Retinal pigment epithelial cell (primary cell): Measurements from ENCODE around the gene RPLP1.
A peak's percentile ranks its signal among the peaks of the same experiment; 100 is the strongest.

ENCODE experiments used
- DNase-seq: peaks from one replicate; pipeline ENCODE4 v3.0.0-alpha.2; 2010; ENCODE audit warnings: low read depth
- H3K4me3 ChIP-seq: 2 replicates; pipeline ENCODE4 v1.5.1; 2011; ENCODE audit warnings: mild to moderate bottlenecking, low read length, control low read depth, moderate library complexity
- TF ChIP-seq, protein P1 (sequence below): conservative IDR thresholded peaks from 2 replicates; pipeline ENCODE4 v1.5.1; 2011; ENCODE audit warnings: low read depth, low read length, control low read depth, inconsistent platforms

The RPLP1 gene

DNA sequence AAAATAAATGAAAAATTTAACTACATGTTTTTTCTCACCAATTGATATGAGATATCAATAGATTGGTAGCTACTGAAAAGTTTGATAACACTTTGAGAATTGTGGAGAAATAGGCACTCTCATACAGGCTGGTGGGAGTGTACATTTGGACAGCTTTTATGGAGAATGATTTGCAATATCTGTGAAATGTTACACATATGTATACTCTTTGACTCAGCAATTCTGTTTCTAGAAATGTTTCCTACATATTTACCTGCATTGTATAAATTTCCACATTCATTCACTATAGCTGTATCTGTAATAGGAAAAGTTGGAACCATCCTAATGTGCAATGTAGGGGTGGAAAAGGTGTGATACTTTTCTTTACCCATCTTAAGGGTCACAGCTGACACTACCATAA is 40.3 kb upstream of the RPLP1 start:
- no peak for DNase-seq
- H3K4me3 ChIP-seq = no peak overlapping the region
- TF ChIP-seq, protein P1, sequence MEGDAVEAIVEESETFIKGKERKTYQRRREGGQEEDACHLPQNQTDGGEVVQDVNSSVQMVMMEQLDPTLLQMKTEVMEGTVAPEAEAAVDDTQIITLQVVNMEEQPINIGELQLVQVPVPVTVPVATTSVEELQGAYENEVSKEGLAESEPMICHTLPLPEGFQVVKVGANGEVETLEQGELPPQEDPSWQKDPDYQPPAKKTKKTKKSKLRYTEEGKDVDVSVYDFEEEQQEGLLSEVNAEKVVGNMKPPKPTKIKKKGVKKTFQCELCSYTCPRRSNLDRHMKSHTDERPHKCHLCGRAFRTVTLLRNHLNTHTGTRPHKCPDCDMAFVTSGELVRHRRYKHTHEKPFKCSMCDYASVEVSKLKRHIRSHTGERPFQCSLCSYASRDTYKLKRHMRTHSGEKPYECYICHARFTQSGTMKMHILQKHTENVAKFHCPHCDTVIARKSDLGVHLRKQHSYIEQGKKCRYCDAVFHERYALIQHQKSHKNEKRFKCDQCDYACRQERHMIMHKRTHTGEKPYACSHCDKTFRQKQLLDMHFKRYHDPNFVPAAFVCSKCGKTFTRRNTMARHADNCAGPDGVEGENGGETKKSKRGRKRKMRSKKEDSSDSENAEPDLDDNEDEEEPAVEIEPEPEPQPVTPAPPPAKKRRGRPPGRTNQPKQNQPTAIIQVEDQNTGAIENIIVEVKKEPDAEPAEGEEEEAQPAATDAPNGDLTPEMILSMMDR = no peak

DNA sequence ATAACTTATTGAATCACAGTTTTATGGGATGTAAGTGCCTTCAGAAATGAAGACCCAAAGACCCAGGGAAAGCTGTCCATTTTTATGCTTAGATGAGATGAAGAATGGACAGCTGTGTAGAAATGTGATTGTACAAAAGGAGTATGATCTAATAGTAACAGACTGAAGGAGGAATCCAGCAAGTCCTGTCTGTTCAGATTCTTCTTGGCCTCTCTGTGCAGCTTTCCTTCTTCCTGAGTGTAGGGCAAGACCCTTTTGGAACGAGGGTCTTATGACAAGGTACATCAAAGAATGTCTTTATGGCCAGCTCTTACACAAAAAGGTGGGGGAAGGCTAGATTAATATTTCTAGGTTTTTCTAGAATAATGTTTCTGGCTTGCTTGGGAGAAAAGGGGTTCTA is 39.9 kb upstream of the RPLP1 start:
- no peak for DNase-seq
- TF ChIP-seq, protein P1 = no peak
- H3K4me3 ChIP-seq = no peak overlapping the region

DNA sequence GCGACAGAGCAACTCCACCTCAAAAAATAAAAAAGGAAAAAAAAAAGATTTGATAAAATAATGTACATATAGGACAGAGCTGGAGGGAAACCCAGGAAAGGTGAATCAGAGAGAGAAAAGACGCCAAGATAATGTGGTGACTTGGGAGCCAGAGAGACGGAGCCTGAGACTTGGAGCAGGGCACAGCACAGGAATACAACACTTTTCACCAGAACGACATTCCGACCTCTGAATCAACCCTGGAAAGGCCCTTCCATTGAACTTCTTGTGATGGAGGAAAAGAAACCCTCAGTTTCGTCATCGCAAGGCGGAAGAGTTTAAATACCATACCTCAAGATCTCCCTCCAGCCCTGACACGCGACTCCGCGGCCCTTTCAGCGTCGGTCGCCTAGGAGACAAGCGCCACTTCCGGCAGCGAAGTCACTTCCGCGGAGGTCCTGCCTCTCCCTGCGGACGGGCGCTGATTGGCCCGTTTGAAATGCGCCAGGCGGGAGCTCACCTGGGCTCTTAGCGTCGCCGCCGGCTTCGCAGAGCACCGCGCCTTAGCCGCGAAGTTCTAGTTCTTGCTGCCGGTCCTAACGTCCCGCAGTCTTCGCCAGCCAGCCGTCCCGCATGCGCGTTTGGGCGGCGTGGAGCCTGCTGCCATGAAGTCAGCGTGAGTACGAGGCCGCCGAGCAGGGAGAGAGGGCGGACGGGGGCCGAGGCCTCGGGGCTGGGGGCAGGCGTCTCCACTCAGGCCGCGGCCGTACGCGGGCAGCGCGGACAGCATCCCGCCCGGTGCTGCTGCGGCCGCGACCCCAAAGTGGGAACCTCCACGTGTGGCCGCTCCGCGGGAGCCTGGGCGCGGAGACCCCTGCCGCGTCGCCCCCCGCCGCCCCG is 38.6 kb upstream of the RPLP1 start, which contains the start of gene KIF23:
Gene KIF23, plus strand, starts transcription at position 528 of the 879 bp plus-strand sequence. Its CDS starts 117 bp downstream, at position 645.
- peak within 1 kb of the TSS; percentile 80 for H3K4me3 ChIP-seq
- TF ChIP-seq, protein P1 = no peak
- DNase-seq = peak; percentile 72

DNA sequence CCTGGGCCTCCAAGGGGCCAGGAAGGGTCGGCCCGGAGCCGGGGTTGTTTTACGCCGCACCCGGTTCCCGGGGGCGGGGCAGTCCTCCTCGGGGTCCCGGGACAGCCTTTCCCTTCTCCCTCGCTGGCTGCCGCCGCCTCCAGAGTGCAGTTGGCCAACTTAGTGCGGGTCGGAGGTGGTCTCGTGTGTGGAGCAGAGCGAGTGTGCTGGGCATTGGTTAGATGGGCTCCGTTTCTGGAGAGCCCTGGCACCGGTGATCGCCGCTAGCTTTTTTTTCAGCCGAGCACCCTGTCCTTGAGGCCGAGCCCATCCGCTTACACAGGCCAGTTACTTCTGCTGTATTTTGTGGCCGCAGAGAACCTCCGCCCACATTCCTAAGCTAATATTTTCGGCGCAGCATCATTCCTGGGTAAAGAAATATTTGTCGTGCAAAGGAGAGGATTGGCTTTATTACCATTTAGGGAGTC is 37.9 kb upstream of the RPLP1 start:
- DNase-seq = peak; percentile 62
- H3K4me3 ChIP-seq = peak overlapping the region; percentile 80
- TF ChIP-seq, protein P1 = no peak

DNA sequence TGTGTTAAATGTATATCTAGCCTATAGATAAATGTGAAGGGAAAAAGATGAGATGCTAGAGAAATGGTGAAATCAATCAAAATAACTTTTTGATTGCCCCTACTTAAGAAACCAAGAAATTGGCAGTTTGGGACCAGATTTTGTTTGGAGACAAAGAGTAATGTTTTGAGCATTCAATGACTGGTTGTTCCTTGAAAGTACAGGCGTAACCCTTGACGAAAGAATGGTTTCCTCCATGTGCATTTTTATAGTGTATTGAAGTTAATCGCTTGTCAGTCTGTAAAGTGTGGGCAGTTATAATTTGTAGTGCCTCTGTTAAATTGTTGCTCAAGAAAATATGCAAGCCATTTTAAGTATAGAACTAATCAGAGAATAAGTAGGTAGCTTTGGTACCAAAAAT is 37.2 kb upstream of the RPLP1 start:
- H3K4me3 ChIP-seq = peak overlapping the region; percentile 80
- DNase-seq = no peak
- TF ChIP-seq, protein P1 = no peak

DNA sequence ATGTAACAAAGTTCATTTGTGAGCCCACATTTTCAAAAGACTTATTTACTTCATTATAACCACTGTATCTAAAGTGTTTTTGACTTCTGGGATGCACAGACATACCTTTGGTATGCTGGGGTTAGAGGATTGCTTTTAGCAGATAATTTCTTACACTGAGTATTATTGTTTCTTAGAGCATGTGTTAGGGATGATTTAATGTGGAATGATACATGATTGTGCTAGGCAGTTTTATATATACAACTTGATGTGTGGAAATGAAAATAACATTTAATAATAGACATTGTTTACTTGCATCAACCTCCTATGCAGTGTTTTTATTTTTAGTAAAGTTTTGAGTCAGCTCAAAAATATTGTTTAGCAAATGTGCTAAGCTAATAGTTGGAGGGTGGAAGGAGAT is 35.0 kb upstream of the RPLP1 start:
- TF ChIP-seq, protein P1 = no peak
- DNase-seq = no peak
- H3K4me3 ChIP-seq = no peak overlapping the region

DNA sequence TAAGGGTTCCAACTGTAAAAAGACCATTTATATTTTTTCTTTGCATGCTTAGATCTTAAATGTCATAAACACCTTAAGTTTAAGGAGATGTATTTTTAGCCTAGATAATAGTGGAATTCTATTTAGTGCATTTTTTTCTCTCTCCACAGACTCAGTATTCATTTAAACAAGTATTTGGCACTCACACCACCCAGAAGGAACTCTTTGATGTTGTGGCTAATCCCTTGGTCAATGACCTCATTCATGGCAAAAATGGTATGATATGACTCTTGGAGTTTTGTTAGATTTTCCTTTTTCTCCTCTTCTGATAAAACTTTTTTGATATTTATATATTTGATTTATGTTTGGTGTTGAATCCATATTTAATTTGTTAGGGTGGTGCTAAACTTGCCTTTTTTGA is 31.1 kb upstream of the RPLP1 start:
- TF ChIP-seq, protein P1 = no peak
- H3K4me3 ChIP-seq = no peak overlapping the region
- DNase-seq = no peak
